Activated CD4-positive, alpha-beta T cell treated with anti-CD3 and anti-CD28 coated beads, Interleukin-2, amount 10 ng/mL, durations not matched to agents 7 days and 5 days (primary cell): Measurements from ENCODE around the gene PEAK1. TPM values are rescaled to one million over a fixed set of nuclear protein-coding genes. Genes with fewer than 3 reads are reported as not detected.

Source experiments
- CTCF ChIA-PET: fragments of 350-600 bp; sonication (Branson Sonifier 250); formaldehyde crosslinking; loops from one replicate; lab custom pipeline; 2021; ENCODE audit warnings: antibody characterized with exemption; lab: Charles Lee
- POLR2A ChIA-PET: fragments of 350-600 bp; sonication (Branson Sonifier 250); formaldehyde crosslinking; loops from one replicate; lab custom pipeline; 2021; ENCODE audit warnings: antibody characterized with exemption; lab: Charles Lee
- DNase-seq: peaks from one replicate; pipeline ENCODE4 v3.0.0-alpha.2; 2020
- H3K27ac Mint-ChIP-seq: one replicate; pipeline ENCODE4 v1.8.0; 2021; ENCODE audit warnings: mild to moderate bottlenecking, moderate library complexity, mixed read lengths
- H3K27me3 Mint-ChIP-seq: one replicate; pipeline ENCODE4 v1.8.0; 2021; ENCODE audit warnings: mixed read lengths
- H3K36me3 Mint-ChIP-seq: one replicate; pipeline ENCODE4 v1.8.0; 2021; ENCODE audit warnings: low read depth, mixed read lengths
- H3K4me1 Mint-ChIP-seq: one replicate; pipeline ENCODE4 v1.8.0; 2021; ENCODE audit warnings: mixed read lengths
- H3K4me3 Mint-ChIP-seq: one replicate; pipeline ENCODE4 v1.8.0; 2021; ENCODE audit warnings: mild to moderate bottlenecking, moderate library complexity, mixed read lengths
- H3K9me3 Mint-ChIP-seq: one replicate; pipeline ENCODE4 v1.8.0; 2021; ENCODE audit warnings: mixed read lengths
- total RNA-seq, 2 experiments: library from RNA; stranded (reverse); gene quantifications; one replicate each; pipeline ENCODE4 v1.2.3, GENCODE V29; 2021

The PEAK1 gene
- total RNA-seq, 2 experiments from 2014 or later, result 27.9 to 29.4 TPM

DNA sequence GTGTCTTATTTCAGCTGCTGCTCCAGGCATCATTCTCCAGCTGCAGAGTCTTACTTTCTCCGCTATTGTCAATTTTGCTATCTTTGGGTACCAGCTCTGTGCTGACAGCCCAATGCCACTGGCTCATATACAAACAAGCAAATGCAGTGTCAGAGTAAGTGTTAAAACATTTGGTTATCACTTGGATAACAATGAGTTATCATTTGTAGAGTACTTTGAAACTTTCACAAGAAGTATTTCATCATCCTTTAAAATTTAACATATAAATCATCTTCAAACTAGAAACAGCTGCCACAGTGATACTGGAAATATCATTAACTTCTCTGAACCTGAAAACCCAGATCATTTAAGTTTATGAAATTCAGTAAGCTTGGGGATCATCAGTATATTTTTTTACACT lies 362.8 kb downstream of the PEAK1 start:
- DNase-seq, result no peak
- ChIA-PET CTCF (interaction anchor here (1.4 to 1.5 kb wide), 2 partner anchors 12 to 486 kb away, joined by 3 to 4 read pairs; no protein-coding TSS in a partner anchor), POLR2A (no interaction called here)
- no peak overlapping the region for H3K4me3 Mint-ChIP-seq
- H3K36me3 Mint-ChIP-seq, result peaks cover 3% of the 10 kb centered on the region
- peaks cover 16% of the 10 kb centered on the region for H3K4me1 Mint-ChIP-seq
- no peaks in the 10 kb centered on the region for H3K27me3 Mint-ChIP-seq
- H3K27ac Mint-ChIP-seq, result no peak overlapping the region
- H3K9me3 Mint-ChIP-seq, result no peaks in the 10 kb centered on the region

- POLR2A ChIA-PET, result no interaction called here
- H3K4me1 Mint-ChIP-seq, result peaks cover 2% of the 10 kb centered on the region
- no peak for DNase-seq
- H3K9me3 Mint-ChIP-seq, result no peaks in the 10 kb centered on the region
- no peaks in the 10 kb centered on the region for H3K27me3 Mint-ChIP-seq
- peaks cover 3% of the 10 kb centered on the region for H3K36me3 Mint-ChIP-seq
- H3K4me3 Mint-ChIP-seq, result no peak overlapping the region
- no peak overlapping the region for H3K27ac Mint-ChIP-seq
- CTCF ChIA-PET, result no interaction called here
These were observed 366.2 kb downstream of the PEAK1 start for GRCh38 chr15:77053709-77054108.

DNA sequence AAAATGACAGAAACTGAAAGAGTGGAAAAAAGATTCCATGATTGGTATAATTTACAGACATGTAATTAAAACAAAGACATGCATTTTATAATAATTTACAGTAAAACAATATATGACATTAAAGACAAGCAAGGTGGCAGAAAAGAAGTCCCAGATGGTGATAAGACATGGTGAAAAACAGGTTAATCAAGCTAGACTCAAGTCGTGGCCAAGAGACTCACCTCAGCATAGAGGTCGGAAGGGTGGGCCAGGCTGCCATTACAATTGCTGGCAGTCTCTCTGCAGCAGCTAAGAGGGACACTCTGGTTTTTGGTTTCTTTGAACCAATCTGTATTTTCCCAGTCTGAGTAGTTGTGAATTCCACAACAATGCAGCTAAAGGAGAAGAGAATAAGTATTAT lies 367.3 kb downstream of the PEAK1 start:
- no peak for DNase-seq
- no peak overlapping the region for H3K4me3 Mint-ChIP-seq
- H3K27ac Mint-ChIP-seq, result no peak overlapping the region
- H3K9me3 Mint-ChIP-seq, result no peaks in the 10 kb centered on the region
- peaks cover 5% of the 10 kb centered on the region for H3K36me3 Mint-ChIP-seq
- peaks cover under 1% of the 10 kb centered on the region for H3K4me1 Mint-ChIP-seq
- CTCF ChIA-PET, result no interaction called here
- POLR2A ChIA-PET, result no interaction called here
- no peaks in the 10 kb centered on the region for H3K27me3 Mint-ChIP-seq

Other genes starting within 250 kb of the PEAK1 start
- gene HMG20A, start 784 bp upstream of the PEAK1 start, total RNA-seq, result 10 to 100 TPM; 47.4 to 58.7 TPM
- gene LINGO1, start 212.8 kb upstream of the PEAK1 start, total RNA-seq, result not detected